Tibial artery (tissue), 4 donors: ENCODE measurements around the gene CACNA1E.

Experiments
- DNase-seq, 2 donors: peaks; one replicate each; pipeline ENCODE4 v3.0.0-alpha.2; 2019
- H3K27ac ChIP-seq, 2 donors: fragments of 200-600 bp; sonication (generic) in 1 of 2; 1 replicate in 1 of 2; 2 replicates in 1 of 2; pipeline ENCODE4 v1.5.1; 2018 to 2019; ENCODE audit warnings: mild to moderate bottlenecking in 1 of 2
- H3K27me3 ChIP-seq, 2 donors: fragments of 200-600 bp; sonication (generic) in 1 of 2; one replicate each; pipeline versions ENCODE4 v1.5.1 to v1.6.0; 2016 to 2019
- H3K36me3 ChIP-seq, 3 donors: fragments of 200-600 bp; sonication (generic) in 2 of 3; one replicate each; pipeline ENCODE4 v1.5.1; 2016 to 2019; ENCODE audit warnings: mild to moderate bottlenecking in 2 of 3
- H3K4me1 ChIP-seq, 4 donors: fragments of 200-600 bp; sonication (generic) in 2 of 4; 1 replicate in 3 of 4; 2 replicates in 1 of 4; pipeline ENCODE4 v1.5.1; 2016 to 2019
- H3K4me3 ChIP-seq, 2 donors: fragments of 200-600 bp; sonication (generic) in 1 of 2; 1 replicate in 1 of 2; 2 replicates in 1 of 2; pipeline ENCODE4 v1.5.1; 2018 to 2019; ENCODE audit warnings: mild to moderate bottlenecking in 2 of 2
- H3K9me3 ChIP-seq, 3 donors: fragments of 200-600 bp; sonication (generic) in 1 of 3; one replicate each; pipeline ENCODE4 v1.5.1; 2016 to 2019
- CTCF ChIP-seq, 2 experiments: fragments of 200-600 bp in 1 of 2; fragments of 450-650 bp in 1 of 2; IDR thresholded peaks; one replicate each; pipeline ENCODE4 v1.5.1; 2017 to 2019; ENCODE audit warnings: antibody characterized with exemption in 2 of 2, mild to moderate bottlenecking in 1 of 2, moderate library complexity in 1 of 2
- intact Hi-C: fragments of 100-400 bp; cut with DNase I; formaldehyde crosslinking; loops from one replicate; pipeline ENCODE4 v1.15.0; 2023; ENCODE audit warnings: low total_unique reads

Gene CACNA1E

GRCh38 chr1:181798191-181798926, 315.0 kb downstream of the CACNA1E start:
- intact Hi-C loops, result no loop called here
- H3K4me3 ChIP-seq, result no peak overlapping the region
- H3K27me3 ChIP-seq, result peaks cover 0 to 3% of the 10 kb centered on the region in 2 donors
- no peaks in the 10 kb centered on the region for H3K9me3 ChIP-seq
- H3K36me3 ChIP-seq, result no peaks in the 10 kb centered on the region
- no peak for DNase-seq
- no peak overlapping the region for H3K27ac ChIP-seq
- H3K4me1 ChIP-seq, result no peaks in the 10 kb centered on the region
- no peak for TF ChIP-seq CTCF (IDR thresholded peaks at IDR 0.05)

- Histone ChIP-seq H3K27ac (no peak overlapping the region), H3K27me3 (peaks cover 0 to 3% of the 10 kb centered on the region in 2 donors), H3K4me3 (no peak overlapping the region), H3K36me3 (no peaks in the 10 kb centered on the region), H3K9me3 (no peaks in the 10 kb centered on the region), H3K4me1 (no peaks in the 10 kb centered on the region)
- no peak for TF ChIP-seq CTCF (IDR thresholded peaks at IDR 0.05)
- DNase-seq, result no peak
- intact Hi-C loops, result no loop called here
Measured at GRCh38 chr1:181801617-181802016, 318.3 kb downstream of the CACNA1E start.

GRCh38 chr1:181802466-181802865, 319.1 kb downstream of the CACNA1E start:
- H3K9me3 ChIP-seq, result no peaks in the 10 kb centered on the region

GRCh38 chr1:181803421-181803820, 320.1 kb downstream of the CACNA1E start:
- H3K4me3 ChIP-seq, result no peak overlapping the region
- H3K27me3 ChIP-seq, result peaks cover 0 to 3% of the 10 kb centered on the region in 2 donors
- H3K36me3 ChIP-seq, result no peaks in the 10 kb centered on the region
- DNase-seq, result no peak
- H3K9me3 ChIP-seq, result no peaks in the 10 kb centered on the region
- intact Hi-C loops, result no loop called here
- TF ChIP-seq CTCF (IDR thresholded peaks at IDR 0.05), result no peak
- H3K27ac ChIP-seq, result no peak overlapping the region
- H3K4me1 ChIP-seq, result no peaks in the 10 kb centered on the region

More at GRCh38 chr1:181802466-181802865, 319.1 kb downstream of the CACNA1E start:
- Histone ChIP-seq H3K27me3 (peaks cover 0 to 3% of the 10 kb centered on the region in 2 donors), H3K4me1 (no peaks in the 10 kb centered on the region), H3K4me3 (no peak overlapping the region), H3K36me3 (no peaks in the 10 kb centered on the region), H3K27ac (no peak overlapping the region)
- intact Hi-C loops, result no loop called here
- DNase-seq, result no peak
- TF ChIP-seq CTCF (IDR thresholded peaks at IDR 0.05), result no peak

- H3K4me3 ChIP-seq, result no peak overlapping the region
- no peaks in the 10 kb centered on the region for H3K4me1 ChIP-seq
- no peak overlapping the region for H3K27ac ChIP-seq
- no peaks in the 10 kb centered on the region for H3K36me3 ChIP-seq
- DNase-seq, result no peak
- peaks cover 0 to 3% of the 10 kb centered on the region in 2 donors for H3K27me3 ChIP-seq
- no peak for TF ChIP-seq CTCF (IDR thresholded peaks at IDR 0.05)
- intact Hi-C loops, result no loop called here
- no peaks in the 10 kb centered on the region for H3K9me3 ChIP-seq
Measured at GRCh38 chr1:181804989-181805388, 321.7 kb downstream of the CACNA1E start.
